NCI-H460 (cell line): Measurements from ENCODE around the gene EVI2B. TPM values are rescaled to one million over a fixed set of nuclear protein-coding genes. Genes with fewer than 3 reads are reported as not detected.
"Not testable (repeated sequence)": the region's sequence is repeated elsewhere in the genome, so short reads cannot be mapped to it uniquely, and the experiment has no call there.

Experiments
- DNase-seq: peaks from one replicate; pipeline ENCODE4 v3.0.0-alpha.2; 2016; ENCODE audit warnings: low read depth; ENCODE audit errors: extremely low read depth
- total RNA-seq: library from RNA; depleted of rRNA; stranded (reverse); fragments of >200 nt; shearing (Covaris generic); gene quantifications from 2 replicates; pipeline ENCODE4 v1.2.3, GENCODE V29; 2014

EVI2B gene
- total RNA-seq, 1 experiment from 2014 or later = 0.07 TPM

DNA sequence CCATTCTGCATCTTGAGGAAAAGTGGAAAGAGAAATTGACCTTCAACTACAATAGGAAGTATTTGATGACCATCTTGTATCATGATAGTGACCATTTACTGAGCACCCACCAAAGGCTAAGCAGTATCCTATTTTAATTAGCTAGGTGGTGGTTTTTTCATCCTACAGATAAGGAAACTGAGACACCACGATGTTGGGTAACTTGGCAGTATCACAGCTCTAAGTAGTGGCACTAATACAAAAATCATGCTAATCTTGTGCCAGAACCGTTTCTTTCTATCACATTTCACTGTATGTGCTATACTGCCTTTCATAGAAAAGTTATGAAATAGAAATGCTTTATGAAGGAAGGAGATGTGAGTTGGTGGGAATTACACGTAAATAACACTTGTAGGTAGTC, 2.3 kb downstream of the EVI2B start:
- DNase-seq = no peak

DNA sequence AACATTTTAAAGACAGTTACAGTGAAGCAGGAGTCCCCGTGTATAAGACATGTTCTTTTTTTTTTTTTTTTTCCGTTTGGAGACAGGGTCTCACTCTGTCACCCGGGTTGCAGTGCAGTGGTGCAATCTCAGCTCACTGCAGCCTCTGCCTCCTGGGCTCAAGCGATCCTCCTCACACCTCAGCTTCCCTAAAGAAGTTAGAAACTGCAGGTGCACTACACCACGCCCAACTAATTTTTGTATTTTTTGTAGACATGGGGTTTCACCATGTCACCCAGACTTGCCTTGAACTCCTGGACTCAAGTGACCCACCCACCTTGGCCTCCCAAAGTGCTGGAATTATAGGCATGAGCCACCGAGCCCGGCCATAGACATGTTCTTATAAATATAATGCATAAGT, 3.0 kb downstream of the EVI2B start:
- DNase-seq = no peak

DNA sequence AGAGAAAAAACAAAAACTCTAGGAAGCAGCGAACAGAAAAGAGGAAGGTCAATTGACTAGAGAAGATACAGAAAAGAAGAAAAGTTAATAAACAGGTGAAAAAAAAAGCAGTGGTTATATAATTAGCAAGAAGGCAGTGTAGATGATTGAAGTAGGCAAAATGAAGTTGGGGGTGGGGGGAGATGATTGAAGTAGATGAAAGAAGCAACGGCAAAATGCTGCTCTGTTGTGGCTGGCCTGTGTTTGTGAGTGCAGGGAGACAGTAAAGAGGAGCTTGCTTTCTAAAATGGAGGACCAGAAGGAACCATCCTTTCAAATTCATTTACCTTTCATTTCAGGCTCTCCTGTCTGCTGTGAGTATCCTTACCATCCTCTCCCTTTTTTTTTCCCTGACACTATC, 3.6 kb downstream of the EVI2B start:
- DNase-seq = no peak

DNA sequence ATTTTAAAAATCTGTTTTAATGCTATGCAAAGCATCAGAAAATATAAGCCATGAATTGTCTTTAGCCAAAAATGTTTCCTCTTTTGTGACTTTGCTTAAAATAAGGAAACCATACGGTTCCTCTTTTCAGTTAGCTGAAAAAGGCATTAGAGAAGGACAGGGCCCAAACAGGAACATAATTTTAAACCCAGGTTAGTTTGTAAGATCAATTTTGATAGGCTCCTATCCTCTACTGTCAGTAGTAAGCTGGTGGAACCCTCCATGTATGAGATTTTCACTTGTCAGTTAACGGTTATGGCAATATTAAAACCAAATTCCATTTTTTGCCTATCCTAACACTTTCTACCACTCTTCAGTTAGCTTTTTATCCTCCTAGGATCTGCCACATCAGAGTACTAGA, 4.3 kb downstream of the EVI2B start:
- no peak for DNase-seq

DNA sequence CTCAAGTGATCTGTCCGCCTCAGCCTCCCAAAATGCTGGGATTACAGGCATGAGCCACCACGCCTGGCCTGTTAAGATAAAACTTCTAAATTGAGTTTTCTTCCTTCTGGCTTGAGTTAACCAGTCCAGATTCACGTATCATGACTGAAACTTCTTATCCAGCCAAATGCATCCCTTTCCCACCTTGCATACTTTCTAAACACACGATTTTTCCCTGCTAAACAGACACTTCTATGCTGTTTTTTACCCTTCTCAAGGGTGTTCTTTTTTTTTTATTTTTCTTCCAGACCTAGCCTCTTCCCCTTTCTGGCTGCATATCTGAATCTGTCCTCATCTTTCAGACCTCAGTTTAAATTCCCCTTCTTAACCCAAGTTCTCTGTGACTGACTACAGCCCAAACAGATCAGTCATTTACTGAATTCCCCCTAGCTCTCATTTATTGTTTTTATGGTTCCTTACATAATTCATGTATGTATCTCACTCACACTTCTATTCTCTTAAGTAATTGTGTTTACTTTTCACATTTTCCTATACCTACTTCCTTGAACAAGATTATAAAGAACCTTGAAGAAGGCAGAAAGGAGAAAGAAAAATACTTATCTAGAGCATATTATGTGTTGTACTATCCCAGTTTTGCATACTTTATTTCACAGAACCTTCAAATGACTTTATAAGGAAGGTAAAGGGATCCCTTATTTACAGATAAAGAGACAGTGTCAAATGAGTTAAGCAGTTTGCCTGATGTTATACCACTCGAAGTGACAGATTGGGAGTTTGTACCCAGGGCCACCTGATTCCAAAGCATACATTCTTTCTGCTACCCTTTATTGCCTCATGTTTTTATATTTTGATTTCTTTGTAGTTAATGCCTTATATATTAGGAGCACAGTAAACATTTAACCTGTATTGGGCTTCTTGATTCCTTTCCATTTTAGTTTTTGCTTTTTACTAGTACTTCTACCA, 5.2 kb downstream of the EVI2B start:
- DNase-seq = no peak

DNA sequence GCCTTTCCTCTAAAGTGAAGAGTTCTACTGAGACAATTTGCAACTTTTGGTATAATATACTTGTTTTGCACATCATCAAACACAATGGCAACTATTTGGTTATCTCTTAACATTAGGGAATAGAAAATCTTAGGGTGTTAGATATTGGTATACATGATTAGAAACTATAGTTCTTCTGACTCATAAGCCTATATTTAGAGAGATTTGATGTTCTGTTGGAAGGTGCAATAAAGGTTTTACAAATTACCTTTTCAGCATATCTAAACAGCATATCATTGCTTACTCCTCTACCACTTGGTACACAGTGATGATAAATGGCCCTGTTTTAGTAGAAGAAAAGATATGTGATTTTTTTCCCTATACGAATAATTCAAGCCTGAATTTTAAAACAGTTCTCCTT, 6.2 kb downstream of the EVI2B start:
- DNase-seq = no peak

DNA sequence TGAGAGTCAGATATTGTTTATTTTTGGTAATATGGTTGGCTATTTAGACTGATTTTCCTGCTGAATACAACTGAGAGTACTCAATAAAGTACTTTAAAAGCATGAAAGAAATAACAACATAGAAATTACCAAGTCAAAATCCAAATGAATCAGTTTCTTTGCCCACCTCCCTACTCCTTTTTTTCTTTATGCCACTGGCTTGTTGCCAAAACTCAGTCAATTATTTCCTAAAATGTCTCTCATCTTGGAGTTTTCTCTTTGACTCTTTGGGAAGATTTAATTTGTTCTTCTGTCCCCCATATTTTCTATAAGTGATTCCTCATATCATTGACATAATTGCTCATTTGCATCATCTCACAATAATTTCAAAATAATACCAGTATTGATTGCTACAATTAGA, 14.2 kb downstream of the EVI2B start:
- DNase-seq = no peak

DNA sequence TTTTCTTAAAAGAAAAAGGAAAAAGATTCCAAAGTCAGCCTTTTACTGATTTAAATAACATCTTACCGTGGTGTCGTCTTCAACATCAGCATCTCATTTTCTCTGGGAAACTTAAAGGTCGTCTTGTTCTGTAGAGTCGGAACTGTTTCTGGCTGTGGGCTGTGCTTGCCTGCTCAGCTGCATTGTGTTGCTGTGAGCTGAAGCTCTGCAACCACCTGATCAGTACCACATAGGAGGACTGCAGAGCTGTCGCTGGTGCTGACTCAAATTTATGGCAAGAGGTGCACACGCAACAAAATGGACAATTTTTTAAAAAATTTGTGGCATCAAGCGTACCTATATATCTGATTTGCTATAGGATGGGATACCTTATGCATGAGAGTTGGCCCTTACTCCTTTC, 16.8 kb downstream of the EVI2B start, which contains the start of gene OMG:
OMG (minus strand) TSS at position 150 of the 400 bp plus-strand sequence. CDS start 908 bp downstream, outside the sequence.
- no peak for DNase-seq

DNA sequence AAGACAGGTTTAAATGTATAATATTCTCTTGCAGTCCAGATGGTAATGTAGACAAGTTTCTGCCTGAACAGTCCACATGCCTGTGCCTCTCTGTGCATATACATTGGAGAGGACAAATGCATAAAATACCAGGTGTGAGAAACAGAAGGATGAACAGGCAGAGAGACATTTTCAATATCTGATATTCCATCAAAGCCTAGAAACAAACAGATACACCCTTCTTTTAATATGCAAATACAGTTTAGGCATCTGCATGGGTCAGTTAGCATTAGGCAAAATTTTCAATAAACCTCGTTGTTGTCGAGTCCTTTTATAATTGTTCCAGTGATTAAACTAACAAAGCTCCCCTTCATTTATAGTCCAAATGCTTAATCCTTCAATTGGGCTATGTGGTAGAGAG, 17.7 kb downstream of the EVI2B start:
- DNase-seq = no peak

DNA sequence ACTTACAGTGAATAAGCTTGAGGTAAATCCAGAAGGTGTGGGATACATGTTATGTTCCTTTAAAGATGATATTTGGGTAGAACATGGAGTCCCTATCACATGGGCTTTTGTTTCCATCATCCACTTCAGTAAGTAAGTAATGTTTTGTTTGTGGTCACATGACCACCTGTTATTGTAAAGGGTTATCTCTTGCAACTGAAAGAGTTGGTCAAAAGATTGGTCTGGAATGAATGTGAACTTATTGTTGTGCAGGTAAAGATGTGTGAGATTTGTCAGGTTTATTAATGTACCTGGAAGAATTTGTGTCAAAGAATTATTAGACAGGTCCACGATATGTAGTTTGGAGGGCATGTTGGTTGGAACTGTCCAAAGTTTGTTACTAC, 18.4 kb downstream of the EVI2B start:
- DNase-seq = no peak

DNA sequence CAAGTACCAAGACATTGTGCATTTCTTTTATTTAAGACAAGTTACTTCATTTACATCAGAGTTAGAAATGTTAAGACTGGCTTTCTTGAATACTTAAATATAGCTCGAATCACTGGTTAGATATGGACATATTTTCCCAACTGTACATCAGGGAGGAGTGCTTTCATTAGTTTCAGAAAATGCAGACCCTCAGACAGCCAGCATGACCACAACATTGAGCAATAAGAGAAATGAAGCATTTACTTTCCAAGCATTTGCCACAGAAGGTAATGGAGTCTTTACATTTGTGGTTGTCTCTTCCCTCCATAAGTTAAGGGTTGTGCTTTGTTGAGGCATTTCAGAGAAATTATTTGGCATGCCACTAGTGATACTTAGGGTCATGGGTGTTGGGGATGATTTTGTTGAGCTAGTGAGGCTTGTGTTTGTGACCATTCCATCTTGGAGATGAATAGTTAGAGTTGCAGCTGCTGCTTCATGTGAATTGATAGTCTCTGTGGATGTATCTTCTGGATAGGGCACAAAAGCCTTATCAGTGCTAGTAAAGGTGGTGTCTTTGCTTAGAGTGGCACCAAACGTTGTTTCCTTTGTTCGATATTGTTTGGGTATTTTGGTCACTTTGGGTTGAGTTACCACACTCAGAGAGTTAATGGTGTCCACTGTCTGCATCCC, 18.9 kb downstream of the EVI2B start:
- DNase-seq = no peak

DNA sequence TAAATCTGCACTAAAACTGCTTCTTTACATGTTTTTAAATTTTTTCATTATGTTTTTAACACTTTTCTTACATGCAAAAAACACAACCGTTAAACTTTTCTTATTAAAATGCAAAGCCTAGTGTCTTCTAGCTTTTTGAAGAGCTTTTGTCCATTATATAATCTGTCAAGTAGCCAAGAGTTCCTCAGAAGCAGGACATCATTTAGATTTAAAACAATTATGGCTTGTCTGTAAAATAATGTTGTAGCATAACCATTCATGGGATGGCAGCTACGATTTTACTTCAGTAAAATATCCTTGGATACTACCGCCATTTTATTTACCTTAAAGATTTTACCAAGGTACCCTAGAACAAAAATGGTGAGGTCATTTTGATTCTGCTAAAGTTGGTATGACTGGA, 19.6 kb downstream of the EVI2B start:
- no peak for DNase-seq

DNA sequence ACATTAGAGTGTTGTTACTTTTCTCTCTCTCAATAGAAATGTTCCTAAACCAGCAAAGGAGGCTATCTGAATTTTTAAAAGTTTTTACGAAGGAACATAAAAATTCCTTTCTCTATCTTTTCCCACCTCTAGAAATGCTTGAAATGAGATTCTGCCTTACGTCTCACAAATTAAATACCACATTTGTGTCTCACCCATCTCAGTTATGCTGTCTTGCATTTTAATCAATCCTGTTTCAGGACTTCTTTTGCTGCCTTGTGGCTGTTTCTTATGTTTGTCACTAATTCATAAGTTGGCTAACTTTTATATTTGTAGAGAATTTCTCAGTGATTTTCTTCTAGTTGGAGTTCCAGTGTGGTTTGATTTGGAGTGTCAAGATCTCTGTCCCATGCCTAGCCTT, 20.3 kb downstream of the EVI2B start:
- DNase-seq = no peak

DNA sequence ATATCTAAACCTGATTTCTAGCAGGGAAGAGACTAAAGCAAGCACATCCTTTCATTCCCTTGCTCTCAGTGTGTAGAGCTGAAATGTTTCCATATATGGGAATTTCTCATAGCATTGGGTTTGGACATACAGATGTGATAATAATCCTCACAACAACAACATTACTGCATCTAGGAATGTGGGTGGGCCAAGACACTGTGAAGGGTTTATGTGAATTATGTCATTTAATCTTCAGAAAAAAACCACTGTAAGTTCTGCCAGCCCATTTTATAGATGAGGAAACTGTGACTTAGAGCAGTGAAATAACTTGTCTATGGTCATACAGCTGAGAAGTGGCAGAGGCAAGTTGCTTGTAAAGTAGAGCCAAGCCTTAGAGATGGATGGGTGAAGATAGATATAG, 22.0 kb downstream of the EVI2B start:
- DNase-seq = no peak

DNA sequence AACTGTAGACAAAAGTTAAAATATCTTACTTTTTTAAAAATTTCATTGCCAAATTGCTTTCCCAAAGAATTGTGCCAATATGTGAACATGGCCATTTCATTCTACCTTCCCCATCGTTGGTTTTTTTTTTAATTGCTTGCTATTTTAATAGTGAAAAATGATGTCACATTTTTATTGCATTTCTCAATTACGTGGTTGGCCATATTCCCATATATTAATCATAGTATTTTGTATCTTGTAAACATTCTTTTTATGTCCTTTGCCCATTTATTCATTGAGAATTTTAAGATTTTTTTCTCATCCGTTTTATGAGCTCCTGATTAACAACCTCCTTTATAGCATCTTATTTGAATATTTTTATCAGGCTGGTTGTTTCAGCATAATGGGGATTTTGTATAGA, 24.1 kb downstream of the EVI2B start:
- no peak for DNase-seq

DNA sequence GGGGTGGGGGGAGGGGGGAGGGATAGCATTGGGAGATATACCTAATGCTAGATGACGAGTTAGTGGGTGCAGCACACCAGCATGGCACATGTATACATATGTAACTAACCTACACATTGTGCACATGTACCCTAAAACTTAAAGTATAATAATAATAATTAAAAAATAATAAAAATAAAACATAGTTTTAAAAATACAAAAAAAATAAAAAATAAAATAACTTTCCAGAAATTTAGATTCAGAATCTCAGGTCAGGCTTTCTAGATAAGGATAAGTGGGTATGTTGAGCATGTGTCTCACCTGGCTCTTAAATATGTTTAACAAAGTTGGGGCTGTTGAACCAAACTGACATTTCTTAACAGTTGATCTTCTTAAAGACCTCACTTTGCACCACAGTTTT, 25.9 kb downstream of the EVI2B start:
- DNase-seq = not testable (repeated sequence)

DNA sequence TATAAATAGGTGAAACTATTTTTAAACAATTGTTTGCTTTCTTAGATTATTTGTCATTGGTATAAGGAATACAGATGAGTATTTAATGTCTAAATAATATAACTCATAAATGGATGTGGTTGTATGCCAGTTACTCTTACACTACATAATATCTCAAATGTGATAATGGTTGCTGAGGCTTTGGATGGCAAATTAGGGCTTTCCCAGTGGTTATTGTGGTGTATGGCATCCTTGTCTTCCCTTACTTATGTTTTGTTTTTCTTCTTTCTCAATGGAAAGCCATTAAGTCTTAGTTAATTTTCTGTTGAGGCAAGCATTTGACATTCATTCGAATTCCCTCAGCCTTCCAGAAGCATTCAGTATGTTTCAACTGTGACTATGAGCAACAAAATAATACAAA, 27.3 kb downstream of the EVI2B start:
- no peak for DNase-seq

DNA sequence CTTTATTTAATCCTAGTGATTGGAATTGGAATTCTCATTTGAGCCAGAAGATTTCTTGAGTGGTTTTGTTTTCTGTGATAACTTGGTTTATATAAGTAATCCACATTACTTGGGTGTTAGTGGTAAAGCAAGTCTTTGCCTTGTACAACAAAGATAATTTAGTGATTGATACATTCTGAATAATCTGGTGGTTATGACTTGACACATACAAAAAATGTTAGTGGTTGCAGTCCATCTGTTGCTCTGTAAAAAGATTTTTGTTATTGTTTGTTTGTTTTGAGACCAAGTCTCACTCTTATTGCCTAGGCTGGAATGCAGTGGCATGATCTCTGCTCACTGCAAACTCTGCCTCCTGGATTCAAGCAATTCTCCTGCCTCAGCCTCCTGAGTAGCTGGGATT, 30.0 kb downstream of the EVI2B start:
- no peak for DNase-seq

DNA sequence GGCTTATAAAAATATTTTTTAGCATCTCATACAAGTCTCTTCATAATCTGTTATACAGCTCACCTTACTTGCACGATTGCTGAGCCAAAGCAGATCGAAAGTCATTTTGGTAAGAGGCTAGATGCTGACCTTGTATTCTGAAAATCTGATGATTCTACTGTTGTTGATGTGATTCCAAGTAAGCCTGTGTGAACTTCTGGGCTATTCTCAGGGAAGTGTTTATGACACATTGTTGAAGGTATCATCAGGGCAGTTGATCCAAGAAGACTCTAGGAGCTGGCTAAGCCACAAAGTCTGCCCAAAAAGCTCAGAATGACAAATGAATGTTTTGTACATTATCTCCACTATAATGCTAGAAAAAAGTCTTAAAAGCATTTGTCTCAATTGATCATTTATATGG, 32.8 kb downstream of the EVI2B start:
- DNase-seq = no peak

DNA sequence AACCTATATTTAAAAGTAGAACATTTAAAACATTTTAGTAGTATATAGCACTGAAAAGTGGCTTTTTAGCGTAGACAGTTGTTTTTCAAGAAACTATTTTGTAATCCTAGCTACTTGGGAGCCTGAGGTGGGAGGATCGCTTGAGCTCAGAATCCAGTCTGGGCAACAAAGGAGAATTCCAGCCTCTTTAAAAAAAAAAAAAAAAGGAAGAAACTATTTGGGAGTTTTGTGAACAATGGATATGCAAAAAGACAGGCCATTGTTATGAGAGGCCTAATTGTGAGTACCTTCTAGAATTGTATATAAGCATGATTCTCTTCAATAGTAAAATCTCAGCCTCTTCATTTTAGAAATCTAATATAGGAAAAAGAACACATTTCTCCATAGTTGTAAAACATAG, 34.5 kb downstream of the EVI2B start:
- DNase-seq = no peak

DNA sequence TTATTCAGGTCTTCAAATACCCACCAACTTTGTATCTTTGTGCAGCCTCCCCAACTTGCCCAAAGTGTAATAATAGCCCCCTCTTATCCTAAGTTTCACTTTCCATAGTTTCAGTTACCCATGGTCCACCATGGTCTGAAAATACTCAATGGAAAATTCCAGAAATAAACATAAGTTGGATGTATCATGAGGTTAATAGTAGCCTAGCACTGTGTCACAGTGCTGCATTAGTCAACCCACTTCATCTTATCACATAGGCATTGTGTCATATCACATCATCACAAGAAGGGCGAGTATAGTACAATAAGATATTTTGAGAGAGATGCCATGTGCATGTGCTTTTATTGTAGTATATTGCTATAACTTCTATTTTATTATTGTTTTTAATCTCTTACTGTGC, 38.7 kb downstream of the EVI2B start:
- no peak for DNase-seq

DNA sequence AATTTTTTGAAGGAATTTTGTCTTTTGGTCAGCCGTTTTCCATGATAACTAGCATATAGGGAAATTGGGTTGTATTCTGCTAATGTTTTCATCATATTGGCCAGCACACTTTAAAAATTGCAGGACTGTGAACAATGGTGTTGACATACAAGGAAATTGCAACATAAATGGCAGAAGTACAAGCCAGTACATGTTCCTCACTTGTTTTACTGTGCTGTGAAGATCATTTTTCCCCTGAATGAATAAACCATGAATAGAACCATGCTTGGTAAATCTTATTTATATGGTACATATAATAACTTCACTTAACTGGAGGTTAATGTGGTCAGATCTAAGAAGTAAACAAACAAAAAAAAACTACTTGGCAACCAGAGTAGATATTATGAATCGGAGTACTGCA, 39.6 kb downstream of the EVI2B start:
- no peak for DNase-seq
